SK-N-SH (cell line): ENCODE data around the gene POGLUT3. TPM values are rescaled to one million over a fixed set of nuclear protein-coding genes. Genes with fewer than 3 reads are reported as not detected.
A peak's percentile ranks its signal among the peaks of the same experiment; 100 is the strongest.

Experiments used
- CTCF ChIA-PET: fragments of 300-600, 350-600 bp; formaldehyde crosslinking; extraction: SDS; loops from one replicate; lab custom pipeline; 2021; lab: Yijun Ruan, JAX
- POLR2A ChIA-PET: fragments of 350-600 bp; sonication (Branson Sonifier 250); formaldehyde crosslinking; extraction: SDS; loops from one replicate; lab custom pipeline; 2020; ENCODE audit warnings: antibody characterized with exemption, inconsistent platforms; lab: Yijun Ruan, JAX
- DNase-seq: peaks from one replicate; pipeline ENCODE4 v3.0.0; 2012
- H2AFZ ChIP-seq: fragments of 200-600 bp; sonication (generic); 2 replicates; pipeline ENCODE4 v1.8.1; 2016; ENCODE audit warnings: antibody characterized with exemption, mild to moderate bottlenecking, low read depth
- H3F3A ChIP-seq: fragments of 200-600 bp; sonication (generic); replicated peaks from 2 replicates; pipeline ENCODE3; 2016; ENCODE audit warnings: antibody characterized with exemption, mild to moderate bottlenecking; ENCODE audit not compliant: insufficient read depth
- H3K27ac ChIP-seq, 2 experiments: fragments of 200-500 bp in 1 of 2; fragments of 200-600 bp in 1 of 2; sonication (Bioruptor generic) in 1 of 2; sonication (generic), shearing (Covaris generic) in 1 of 2; 2 replicates each; pipeline versions ENCODE4 v1.5.1 to v1.6.1; 2014 to 2016; ENCODE audit warnings: low read depth in 2 of 2, inconsistent platforms in 1 of 2, low read length in 1 of 2, mild to moderate bottlenecking in 1 of 2, mixed read lengths in 1 of 2
- H3K27me3 ChIP-seq: fragments of 200-600 bp; sonication (generic), shearing (Covaris generic); 2 replicates; pipeline ENCODE4 v1.6.1; 2016; ENCODE audit warnings: mixed run types; ENCODE audit not compliant: insufficient read depth
- H3K36me3 ChIP-seq, 2 experiments: fragments of 200-500 bp in 1 of 2; fragments of 200-600 bp in 1 of 2; sonication (Bioruptor generic) in 1 of 2; sonication (generic) in 1 of 2; replicated peaks in 1 of 2; 2 replicates each; pipeline versions ENCODE3 to v1.5.1; 2014 to 2016; ENCODE audit warnings: low read length in 1 of 2, mild to moderate bottlenecking in 1 of 2; ENCODE audit not compliant: insufficient read depth in 2 of 2, control insufficient read depth in 1 of 2
- H3K4me1 ChIP-seq, 2 experiments: fragments of 200-500 bp in 1 of 2; fragments of 200-600 bp in 1 of 2; sonication (Bioruptor generic) in 1 of 2; sonication (generic), shearing (Covaris generic) in 1 of 2; 2 replicates each; pipeline versions ENCODE4 v1.5.1 to v1.6.1; 2014 to 2016; ENCODE audit warnings: low read depth in 1 of 2, low read length in 1 of 2, mixed run types in 1 of 2; ENCODE audit not compliant: insufficient read depth in 2 of 2, control insufficient read depth in 1 of 2
- H3K4me2 ChIP-seq: fragments of 200-600 bp; sonication (generic), shearing (Covaris generic); 2 replicates; pipeline ENCODE4 v1.6.1; 2017; ENCODE audit warnings: mixed run types
- H3K4me3 ChIP-seq, 2 experiments: fragments of 200-500 bp in 1 of 2; fragments of 200-600 bp in 1 of 2; sonication (Bioruptor generic) in 1 of 2; sonication (generic), shearing (Covaris generic) in 1 of 2; 2 replicates each; pipeline versions ENCODE4 v1.5.1 to v1.8.1; 2014 to 2016; ENCODE audit warnings: low read depth in 2 of 2, inconsistent platforms in 1 of 2, low read length in 1 of 2, mild to moderate bottlenecking in 1 of 2, mixed read lengths in 1 of 2, moderate library complexity in 1 of 2
- H3K79me2 ChIP-seq: fragments of 200-600 bp; sonication (generic); 2 replicates; pipeline ENCODE4 v1.8.1; 2017; ENCODE audit warnings: mild to moderate bottlenecking; ENCODE audit not compliant: insufficient read depth
- H3K9ac ChIP-seq: fragments of 200-600 bp; sonication (generic); 2 replicates; pipeline ENCODE4 v1.6.1; 2017; ENCODE audit warnings: mixed run types
- H3K9me2 ChIP-seq: fragments of 200-600 bp; sonication (generic); 2 replicates; pipeline ENCODE4 v1.6.1; 2017; ENCODE audit warnings: mixed run types
- H3K9me3 ChIP-seq: fragments of 200-600 bp; sonication (generic); 2 replicates; pipeline ENCODE4 v1.6.1; 2017; ENCODE audit warnings: mixed run types, mild to moderate bottlenecking, moderate library complexity
- H4K20me1 ChIP-seq: fragments of 200-600 bp; sonication (generic); 2 replicates; pipeline ENCODE4 v1.6.1; 2017; ENCODE audit warnings: mild to moderate bottlenecking, mixed run types; ENCODE audit not compliant: insufficient read depth
- ELF1 ChIP-seq: IDR thresholded peaks from 2 replicates; pipeline ENCODE4 v1.4.0; 2012
- EP300 ChIP-seq, 2 experiments: IDR thresholded peaks; 2 replicates each; pipeline versions ENCODE4 v1.4.0 to v1.6.1; 2012; ENCODE audit warnings: borderline replicate concordance in 1 of 2, low read depth in 1 of 2, low read length in 1 of 2
- FOSL2 ChIP-seq: IDR thresholded peaks from 2 replicates; pipeline ENCODE4 v1.4.0; 2012; ENCODE audit warnings: low read depth, mild to moderate bottlenecking, moderate library complexity, borderline replicate concordance
- FOXJ3 ChIP-seq: sonication (generic); formaldehyde crosslinking; IDR thresholded peaks from 2 replicates; pipeline ENCODE4 v1.5.1; 2020; ENCODE audit warnings: mild to moderate bottlenecking, missing genetic modification reagents
- JUND ChIP-seq: IDR thresholded peaks from 2 replicates; pipeline ENCODE4 v1.4.0; 2012
- MAX ChIP-seq: IDR thresholded peaks from 2 replicates; pipeline ENCODE4 v1.4.0; 2012; ENCODE audit warnings: low read depth
- MXI1 ChIP-seq: IDR thresholded peaks from 2 replicates; pipeline ENCODE4 v1.6.1; 2012; ENCODE audit warnings: mild to moderate bottlenecking, low read depth, low read length, improper control_type of control experiment
- NRF1 ChIP-seq: IDR thresholded peaks from 2 replicates; pipeline ENCODE4 v1.6.1; 2012; ENCODE audit warnings: low read depth, mild to moderate bottlenecking, low read length
- RAD21 ChIP-seq: IDR thresholded peaks from 2 replicates; pipeline ENCODE4 v1.6.1; 2012; ENCODE audit warnings: mild to moderate bottlenecking, low read length
- RCOR1 ChIP-seq: fragments of 150-350 bp; IDR thresholded peaks from 2 replicates; pipeline ENCODE4 v1.6.1; 2017; ENCODE audit warnings: antibody characterized with exemption, low read length
- RFX5 ChIP-seq: IDR thresholded peaks from 2 replicates; pipeline ENCODE4 v1.6.1; 2012; ENCODE audit warnings: mild to moderate bottlenecking, improper control_type of control experiment, low read length
- RXRA ChIP-seq: IDR thresholded peaks from 2 replicates; pipeline ENCODE4 v1.4.0; 2012; ENCODE audit warnings: low read depth, mild to moderate bottlenecking, borderline replicate concordance
- SIN3A ChIP-seq: IDR thresholded peaks from 2 replicates; pipeline ENCODE4 v1.6.1; 2012; ENCODE audit warnings: low read depth, mild to moderate bottlenecking, low read length, moderate library complexity, borderline replicate concordance
- TEAD4 ChIP-seq: IDR thresholded peaks from 2 replicates; pipeline ENCODE4 v1.4.0; 2012; ENCODE audit warnings: mild to moderate bottlenecking, borderline replicate concordance; ENCODE audit not compliant: insufficient read depth
- USF2 ChIP-seq: fragments of 150-350 bp; IDR thresholded peaks from 2 replicates; pipeline ENCODE4 v1.6.1; 2017; ENCODE audit warnings: antibody characterized with exemption, low read length, low read depth, borderline replicate concordance
- YY1 ChIP-seq: IDR thresholded peaks from 2 replicates; pipeline ENCODE4 v1.4.0; 2012; ENCODE audit warnings: low read depth, mild to moderate bottlenecking
- ZBTB33 ChIP-seq: IDR thresholded peaks from 2 replicates; pipeline ENCODE4 v1.4.0; 2012; ENCODE audit warnings: low read depth, borderline replicate concordance
- WGBS: methylation state at CpG from one replicate; pipeline ENCODE4 v1.1.6; 2017; ENCODE audit warnings: low lambda C conversion rate; 5-methylcytosine and 5-hydroxymethylcytosine counted together
- polyA plus RNA-seq, 3 experiments: library from polyadenylated mRNA; depleted of rRNA; stranded (reverse); fragments of >200 nt; gene quantifications; 2 replicates each; pipeline ENCODE4 v1.2.3, GENCODE V29; 2012
- TF ChIP-seq, protein P1 (sequence below): IDR thresholded peaks from 2 replicates; pipeline ENCODE4 v1.4.0; 2012; ENCODE audit warnings: low read depth, borderline replicate concordance
- TF ChIP-seq, protein P2 (sequence below): IDR thresholded peaks from 2 replicates; pipeline ENCODE4 v1.6.1; 2012; ENCODE audit warnings: mild to moderate bottlenecking, low read depth, low read length, moderate library complexity

POGLUT3 gene
- polyA plus RNA-seq, 1 of the 3 experiments (the other 2 are of a cell fraction): 26.3 TPM

- Histone ChIP-seq H3K9me2 (no peaks in the 10 kb centered on the region), H2AFZ (no peak overlapping the region), H4K20me1 (no peaks in the 10 kb centered on the region)
- no peak for TF ChIP-seq RFX5
- TF ChIP-seq SIN3A: no peak
- TF ChIP-seq FOSL2: no peak
- no peak for TF ChIP-seq EP300 (IDR thresholded peaks at IDR 0.05; ENCODE audit: borderline replicate concordance in 1 of 2, low read depth in 1 of 2, low read length in 1 of 2)
- no peak for TF ChIP-seq NRF1
- TF ChIP-seq RCOR1: no peak
- TF ChIP-seq MXI1: no peak
- no peak for TF ChIP-seq RAD21
- no peak for TF ChIP-seq ELF1
- TF ChIP-seq, protein P1, sequence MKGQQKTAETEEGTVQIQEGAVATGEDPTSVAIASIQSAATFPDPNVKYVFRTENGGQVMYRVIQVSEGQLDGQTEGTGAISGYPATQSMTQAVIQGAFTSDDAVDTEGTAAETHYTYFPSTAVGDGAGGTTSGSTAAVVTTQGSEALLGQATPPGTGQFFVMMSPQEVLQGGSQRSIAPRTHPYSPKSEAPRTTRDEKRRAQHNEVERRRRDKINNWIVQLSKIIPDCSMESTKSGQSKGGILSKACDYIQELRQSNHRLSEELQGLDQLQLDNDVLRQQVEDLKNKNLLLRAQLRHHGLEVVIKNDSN: no peak
- no peak for TF ChIP-seq MAX
- TF ChIP-seq TEAD4: no peak
- TF ChIP-seq YY1: no peak
- no peak for TF ChIP-seq ZBTB33
- TF ChIP-seq FOXJ3: no peak
- TF ChIP-seq, all 33 proteins: peak for 0
- no peak overlapping the region for H3K4me3 ChIP-seq
- no peaks in the 10 kb centered on the region for H3K36me3 ChIP-seq
- no peaks in the 10 kb centered on the region for H3K4me1 ChIP-seq
- H3K79me2 ChIP-seq: no peaks in the 10 kb centered on the region
- no peaks in the 10 kb centered on the region for H3K9me3 ChIP-seq
- POLR2A ChIA-PET: no interaction called here
- 32% methylated on average over 2 of the region's 2 CpGs for WGBS
- no peak for DNase-seq
- H3K27me3 ChIP-seq: no peaks in the 10 kb centered on the region
- CTCF ChIA-PET: interaction anchor here (0.9 kb wide), 1 partner anchor 11 kb away, joined by 3 read pairs; no protein-coding TSS in a partner anchor
- H3K27ac ChIP-seq: no peak overlapping the region
- no peaks in the 10 kb centered on the region for H3F3A ChIP-seq
- H3K9ac ChIP-seq: no peak overlapping the region
- no peak overlapping the region for H3K4me2 ChIP-seq
These were observed 14.5 kb upstream of the POGLUT3 start for GRCh38 chr11:108512708-108513107.

- H3K4me2 ChIP-seq: no peak overlapping the region
- 52% methylated on average over 2 of the region's 2 CpGs for WGBS
- no peaks in the 10 kb centered on the region for H4K20me1 ChIP-seq
- ChIA-PET POLR2A (no interaction called here), CTCF (no interaction called here)
- no peaks in the 10 kb centered on the region for H3K4me1 ChIP-seq
- no peaks in the 10 kb centered on the region for H3K36me3 ChIP-seq
- no peaks in the 10 kb centered on the region for H3K9me2 ChIP-seq
- H3K27me3 ChIP-seq: no peaks in the 10 kb centered on the region
- H2AFZ ChIP-seq: peak overlapping the region; percentile 26; the same call in 1 of the 2 replicates
- no peak overlapping the region for H3K4me3 ChIP-seq
- no peak overlapping the region for H3K27ac ChIP-seq
- no peaks in the 10 kb centered on the region for H3K9me3 ChIP-seq
- H3F3A ChIP-seq: no peaks in the 10 kb centered on the region
- no peak overlapping the region for H3K9ac ChIP-seq
- no peak for DNase-seq
- no peaks in the 10 kb centered on the region for H3K79me2 ChIP-seq
- no peak for TF ChIP-seq USF2
- TF ChIP-seq, protein P2, sequence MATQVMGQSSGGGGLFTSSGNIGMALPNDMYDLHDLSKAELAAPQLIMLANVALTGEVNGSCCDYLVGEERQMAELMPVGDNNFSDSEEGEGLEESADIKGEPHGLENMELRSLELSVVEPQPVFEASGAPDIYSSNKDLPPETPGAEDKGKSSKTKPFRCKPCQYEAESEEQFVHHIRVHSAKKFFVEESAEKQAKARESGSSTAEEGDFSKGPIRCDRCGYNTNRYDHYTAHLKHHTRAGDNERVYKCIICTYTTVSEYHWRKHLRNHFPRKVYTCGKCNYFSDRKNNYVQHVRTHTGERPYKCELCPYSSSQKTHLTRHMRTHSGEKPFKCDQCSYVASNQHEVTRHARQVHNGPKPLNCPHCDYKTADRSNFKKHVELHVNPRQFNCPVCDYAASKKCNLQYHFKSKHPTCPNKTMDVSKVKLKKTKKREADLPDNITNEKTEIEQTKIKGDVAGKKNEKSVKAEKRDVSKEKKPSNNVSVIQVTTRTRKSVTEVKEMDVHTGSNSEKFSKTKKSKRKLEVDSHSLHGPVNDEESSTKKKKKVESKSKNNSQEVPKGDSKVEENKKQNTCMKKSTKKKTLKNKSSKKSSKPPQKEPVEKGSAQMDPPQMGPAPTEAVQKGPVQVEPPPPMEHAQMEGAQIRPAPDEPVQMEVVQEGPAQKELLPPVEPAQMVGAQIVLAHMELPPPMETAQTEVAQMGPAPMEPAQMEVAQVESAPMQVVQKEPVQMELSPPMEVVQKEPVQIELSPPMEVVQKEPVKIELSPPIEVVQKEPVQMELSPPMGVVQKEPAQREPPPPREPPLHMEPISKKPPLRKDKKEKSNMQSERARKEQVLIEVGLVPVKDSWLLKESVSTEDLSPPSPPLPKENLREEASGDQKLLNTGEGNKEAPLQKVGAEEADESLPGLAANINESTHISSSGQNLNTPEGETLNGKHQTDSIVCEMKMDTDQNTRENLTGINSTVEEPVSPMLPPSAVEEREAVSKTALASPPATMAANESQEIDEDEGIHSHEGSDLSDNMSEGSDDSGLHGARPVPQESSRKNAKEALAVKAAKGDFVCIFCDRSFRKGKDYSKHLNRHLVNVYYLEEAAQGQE: no peak
- TF ChIP-seq, protein P1: no peak
- TF ChIP-seq SIN3A: no peak
- no peak for TF ChIP-seq MAX
- TF ChIP-seq RXRA: no peak
- TF ChIP-seq JUND: no peak
These were observed 13.8 kb upstream of the POGLUT3 start for GRCh38 chr11:108511851-108512474.
